CD4-positive, alpha-beta T cell treated with Interleukin-12 subunit alpha and Interleukin-12 subunit beta, for 1 hour (primary cell): ENCODE results near the gene CCS.
A peak's percentile ranks its signal among the peaks of the same experiment; 100 is the strongest.
"Not testable (repeated sequence)": the region's sequence is repeated elsewhere in the genome, so short reads cannot be mapped to it uniquely, and the experiment has no call there.

Experiments used
- DNase-seq: peaks from one replicate; pipeline ENCODE4 v3.0.0-alpha.2; 2020

Gene CCS

DNA sequence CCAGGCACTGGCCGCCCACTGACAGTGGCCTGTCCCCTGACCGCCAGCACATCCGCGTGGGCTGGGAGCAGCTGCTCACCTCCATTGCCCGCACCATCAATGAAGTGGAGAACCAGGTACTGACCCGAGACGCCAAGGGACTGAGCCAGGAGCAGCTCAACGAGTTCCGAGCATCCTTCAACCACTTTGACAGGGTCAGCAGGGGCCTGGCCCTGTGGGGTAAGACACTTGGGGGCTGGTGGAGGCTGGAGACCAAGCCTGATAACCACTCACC, 31.1 kb upstream of the CCS start:
- DNase-seq = no peak

DNA sequence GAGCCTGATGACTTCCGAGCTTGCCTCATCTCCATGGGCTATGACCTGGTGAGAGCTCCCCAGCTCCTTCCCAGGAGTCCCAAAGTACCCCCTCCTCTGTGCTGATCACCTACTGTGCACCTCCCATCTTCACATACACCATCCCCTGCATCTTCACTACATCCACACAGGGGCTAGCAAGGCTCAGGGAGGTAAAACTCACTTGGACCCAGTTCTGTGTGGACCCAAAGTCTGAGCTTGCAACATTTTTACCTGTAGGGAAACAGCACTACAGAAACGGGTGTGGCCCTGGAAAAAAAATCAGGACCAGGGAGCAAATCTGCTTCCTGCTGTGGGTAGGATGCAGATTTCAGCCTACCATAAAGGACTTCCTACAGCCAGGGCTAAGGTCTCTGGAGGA, 30.7 kb upstream of the CCS start:
- no peak for DNase-seq

DNA sequence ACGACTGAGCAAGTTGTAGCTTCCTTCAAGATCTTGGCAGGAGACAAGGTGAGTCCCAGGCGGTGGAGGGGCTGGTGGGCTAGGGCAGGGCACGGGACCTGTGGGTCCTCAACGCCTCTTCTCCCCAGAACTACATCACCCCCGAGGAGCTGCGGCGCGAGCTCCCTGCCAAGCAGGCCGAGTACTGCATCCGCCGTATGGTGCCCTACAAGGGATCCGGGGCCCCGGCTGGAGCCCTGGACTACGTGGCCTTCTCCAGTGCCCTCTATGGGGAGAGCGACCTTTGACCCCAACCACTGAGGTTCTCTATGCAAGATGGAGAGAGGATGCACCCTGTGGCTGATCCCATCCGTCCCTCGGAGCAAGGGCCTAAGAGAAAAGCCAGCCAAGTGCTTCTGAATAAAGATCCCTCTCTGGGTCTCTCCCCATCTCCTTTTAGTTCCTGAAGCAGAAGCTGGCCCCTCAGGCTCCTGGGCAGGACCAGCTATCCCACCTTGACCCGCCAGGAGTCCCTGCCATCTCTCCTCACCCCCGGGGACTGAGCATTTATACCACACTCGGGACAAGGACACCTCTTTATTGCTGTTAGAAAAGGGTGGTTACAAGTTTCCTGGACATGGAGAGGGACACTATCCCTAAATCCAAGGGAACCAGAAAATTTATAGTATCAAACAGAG, 29.9 kb upstream of the CCS start:
- no peak for DNase-seq

GRCh38 chr11:66563832-66564231, 29.2 kb upstream of the CCS start:
- DNase-seq = no peak

DNA sequence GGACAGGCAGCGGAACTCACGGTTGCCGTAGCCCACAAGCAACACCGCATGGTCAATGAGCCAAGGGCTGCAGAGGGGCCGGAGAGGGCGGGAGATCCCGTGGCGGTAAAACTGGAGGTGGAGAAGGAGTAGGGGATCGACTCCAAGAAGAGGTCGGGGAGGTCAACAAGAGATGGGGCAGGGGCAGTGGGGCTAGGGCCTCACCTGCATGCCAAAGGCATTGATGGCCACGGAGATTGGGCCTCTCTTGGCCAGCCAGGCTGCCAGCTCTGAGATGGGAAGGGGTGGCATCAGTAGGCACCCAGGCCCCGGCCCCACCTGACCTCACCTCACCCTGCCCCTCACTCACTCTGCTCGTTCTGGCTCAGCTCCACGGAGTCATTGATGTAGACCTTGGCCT, 28.4 kb upstream of the CCS start:
- DNase-seq = no peak

GRCh38 chr11:66564984-66565383, 28.0 kb upstream of the CCS start:
- no peak for DNase-seq

GRCh38 chr11:66566221-66566620, 26.8 kb upstream of the CCS start:
- no peak for DNase-seq

DNA sequence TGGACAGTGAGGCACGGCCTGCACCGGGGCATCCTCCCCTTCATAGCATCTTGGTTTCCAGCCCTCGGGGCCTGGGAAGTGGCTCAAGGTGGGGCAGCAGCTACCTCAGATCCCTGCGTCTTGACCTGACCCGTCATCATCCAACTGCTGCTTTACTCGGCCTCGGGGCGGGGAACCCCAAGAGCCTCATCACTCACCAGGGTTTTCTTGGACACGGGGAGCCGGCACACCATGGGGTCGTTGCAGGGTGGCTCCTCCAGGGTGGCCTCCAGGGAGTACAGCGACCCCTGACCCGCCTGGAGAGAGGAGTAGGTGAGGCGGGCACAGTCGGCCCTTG, 25.2 kb upstream of the CCS start:
- DNase-seq = no peak

- peak; percentile 78 for DNase-seq
Measured at GRCh38 chr11:66568124-66568916, 24.7 kb upstream of the CCS start, which contains the start of gene CTSF. CTSF (minus strand) TSS chr11:66568606; CDS start chr11:66568486, 120 bp downstream.

GRCh38 chr11:66569076-66569475, 23.9 kb upstream of the CCS start:
- DNase-seq = no peak

DNA sequence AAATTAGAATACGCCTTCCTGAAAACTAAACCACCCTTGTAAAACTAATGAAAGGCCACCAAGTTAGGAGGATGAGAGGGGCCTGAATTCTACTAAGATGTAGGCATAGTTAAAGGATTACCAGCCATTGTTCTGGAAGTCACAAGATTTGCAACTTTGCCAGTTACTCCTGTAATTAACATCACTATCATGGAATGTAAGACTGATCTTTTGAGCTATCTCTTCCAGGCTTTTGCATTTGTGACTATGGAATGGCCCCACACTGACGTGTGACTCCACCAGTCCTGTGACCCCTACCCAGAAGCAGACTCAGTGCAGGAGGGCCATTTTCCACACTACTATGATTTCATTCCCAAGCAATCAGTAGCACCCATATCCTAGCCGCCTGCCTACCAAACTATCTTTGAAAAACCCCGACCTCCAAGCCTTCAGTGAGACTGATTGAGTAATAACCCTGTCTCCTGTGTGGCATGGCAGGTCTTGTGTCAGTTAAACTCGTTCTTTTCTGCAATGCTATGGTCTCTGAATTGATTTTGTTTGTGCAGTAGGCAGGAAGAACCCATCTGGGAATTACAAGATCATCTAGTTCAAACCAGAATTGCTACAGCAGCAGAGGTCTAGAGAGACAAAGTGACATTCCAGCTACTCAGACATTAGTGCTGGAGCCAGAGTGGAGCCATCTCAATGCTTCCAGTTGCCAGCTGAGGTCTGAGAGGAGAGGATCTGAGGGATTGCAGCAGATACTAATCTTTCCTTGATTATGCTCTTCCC, 22.7 kb upstream of the CCS start:
- DNase-seq = no peak

- no peak for DNase-seq
Measured at GRCh38 chr11:66570850-66571180, 22.2 kb upstream of the CCS start.

GRCh38 chr11:66579017-66579606, 13.9 kb upstream of the CCS start:
- DNase-seq = peak; percentile 80

DNA sequence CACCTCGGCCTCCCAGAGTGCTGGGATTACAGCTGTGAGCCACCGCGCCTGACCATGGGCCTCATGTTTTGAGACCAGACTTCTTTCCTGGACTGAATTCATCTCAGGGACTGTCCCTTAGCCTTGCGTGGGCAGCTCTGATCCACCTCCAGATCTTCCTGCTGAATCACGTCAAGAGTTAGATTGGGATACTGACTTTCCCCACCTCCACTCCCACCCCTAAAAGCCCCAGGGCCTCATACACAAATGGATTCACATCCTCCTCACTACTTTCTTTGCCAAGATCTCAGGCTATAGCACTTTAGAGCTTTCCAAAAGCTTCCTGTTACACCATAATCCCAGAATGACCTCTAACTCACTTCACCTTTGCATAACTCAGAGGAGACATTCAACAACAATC, 12.2 kb upstream of the CCS start:
- no peak for DNase-seq

DNA sequence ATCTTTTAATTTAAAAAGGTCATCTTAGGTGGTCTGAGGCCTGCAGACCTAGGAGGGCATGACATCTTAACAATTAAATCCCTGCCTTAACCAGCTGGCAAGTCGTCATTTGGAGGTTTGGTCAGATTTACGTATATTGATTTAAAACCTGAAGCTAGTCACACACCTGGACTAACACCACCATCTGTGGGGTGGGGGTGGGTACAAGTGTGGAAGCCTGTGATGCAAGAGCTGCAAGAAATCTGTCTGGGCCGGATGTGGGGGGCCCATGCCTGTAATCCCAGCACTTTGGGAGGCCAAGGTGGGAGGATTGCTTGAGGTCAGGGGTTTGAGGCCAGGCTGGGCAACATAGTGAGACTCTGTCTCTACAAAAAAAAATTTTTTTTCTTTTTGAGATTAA, 11.7 kb upstream of the CCS start:
- no peak for DNase-seq

GRCh38 chr11:66582565-66583147, 10.3 kb upstream of the CCS start:
- not testable (repeated sequence) for DNase-seq

DNA sequence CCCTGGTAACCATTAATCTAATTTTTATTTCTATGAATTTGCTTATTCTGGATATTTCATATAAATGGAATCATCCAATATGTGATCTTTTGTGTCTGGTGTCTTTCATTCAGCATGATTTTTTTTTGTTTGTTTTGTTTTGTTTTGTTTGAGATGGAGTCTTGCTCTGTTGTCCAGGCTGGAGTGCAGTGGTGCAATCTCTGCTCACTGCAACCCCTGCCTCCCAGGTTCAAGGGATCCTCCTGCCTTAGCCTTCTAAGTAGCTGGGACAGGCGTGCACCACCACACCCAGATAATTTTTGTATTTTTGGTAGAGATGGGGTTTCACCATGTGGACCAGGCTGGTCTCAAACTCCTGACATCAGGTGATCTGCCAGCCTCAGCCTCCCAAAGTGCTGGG, 7.5 kb upstream of the CCS start:
- DNase-seq = not testable (repeated sequence)

DNA sequence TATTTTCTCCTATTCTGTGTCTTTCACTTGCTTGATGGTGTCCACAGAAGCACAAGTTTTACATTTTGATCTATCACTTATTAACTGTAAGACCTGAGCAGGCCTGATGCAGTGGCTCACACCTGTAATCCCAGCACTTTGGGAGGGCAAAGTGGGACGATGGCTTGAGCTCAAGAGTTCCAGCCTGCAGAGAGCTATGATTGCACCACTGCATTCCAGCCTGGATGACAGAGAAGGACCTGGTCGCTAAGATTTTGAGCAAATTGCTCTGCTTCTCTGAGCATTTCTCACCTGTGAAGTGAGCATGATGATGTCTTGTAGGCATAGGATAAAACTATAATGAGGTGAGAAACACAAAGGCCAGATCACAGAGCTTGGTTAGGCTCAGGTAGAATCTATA, 6.8 kb upstream of the CCS start:
- no peak for DNase-seq

GRCh38 chr11:66589315-66589714, 3.7 kb upstream of the CCS start:
- not testable (repeated sequence) for DNase-seq

GRCh38 chr11:66589996-66590675, 2.8 kb upstream of the CCS start:
- no peak for DNase-seq

GRCh38 chr11:66591175-66591574, 1.8 kb upstream of the CCS start:
- no peak for DNase-seq

DNA sequence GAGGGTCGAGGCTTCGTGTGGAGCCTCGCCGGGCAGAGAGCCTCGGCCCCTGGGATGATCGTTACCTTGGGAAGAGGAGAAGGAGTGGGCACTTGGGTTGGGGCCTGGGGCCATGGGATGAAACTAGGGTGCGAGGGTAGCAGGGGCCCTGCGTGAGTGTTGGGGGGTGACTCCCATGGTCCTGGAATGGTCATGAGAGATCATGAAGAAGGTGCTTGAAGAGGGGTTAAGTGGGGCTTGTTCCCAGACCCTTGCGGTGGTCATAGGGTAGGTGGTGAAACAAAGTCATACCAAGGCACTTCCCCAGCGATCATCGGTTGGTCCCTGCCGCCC, 284 bp downstream of the CCS start:
- no peak for DNase-seq

DNA sequence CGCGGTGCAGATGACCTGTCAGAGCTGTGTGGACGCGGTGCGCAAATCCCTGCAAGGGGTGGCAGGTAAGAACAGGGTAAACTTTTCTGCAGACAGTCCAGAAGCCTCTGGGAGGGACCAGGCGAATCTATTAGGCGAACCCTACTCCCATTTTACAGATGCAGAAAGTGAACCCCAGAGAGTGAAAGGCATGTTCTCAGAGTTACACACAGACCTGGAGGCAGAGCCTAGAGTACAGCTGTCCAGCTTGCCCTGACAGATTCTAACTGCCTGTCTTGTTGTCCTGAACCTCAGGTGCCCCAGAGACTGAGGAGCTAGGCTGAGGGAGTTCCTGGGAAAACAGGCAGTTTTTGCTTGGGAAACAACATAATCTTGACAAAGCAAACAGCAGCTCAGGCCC, 665 bp downstream of the CCS start:
- DNase-seq = no peak
